H1 (cell line): Measurements from ENCODE around the gene C20orf173. TPM values are rescaled to one million over a fixed set of nuclear protein-coding genes. Genes with fewer than 3 reads are reported as not detected.

ENCODE experiments used
- CTCF ChIA-PET: fragments of 300-600 bp; sonication (Branson Sonifier 250); formaldehyde crosslinking; loops from one replicate; lab custom pipeline; 2021; ENCODE audit not compliant: partially characterized antibody; lab: Charles Lee
- POLR2A ChIA-PET: fragments of 300-600 bp; sonication (Branson Sonifier 250); formaldehyde crosslinking; loops from one replicate; lab custom pipeline; 2021; ENCODE audit warnings: inconsistent platforms; ENCODE audit not compliant: partially characterized antibody; lab: Charles Lee
- DNase-seq, 2 experiments: peaks; one replicate each; pipeline versions ENCODE4 v3.0.0 to v3.0.0-alpha.2; 2010 to 2022; ENCODE audit warnings: low spot score in 2 of 2, low read depth in 1 of 2, mixed read lengths in 1 of 2
- FAIRE-seq: peaks from 2 replicates; lab custom pipeline; 2011; peaks lifted over from hg19 to GRCh38; lab: Jason Lieb, UNC
- H2AFZ ChIP-seq: 2 replicates; pipeline ENCODE4 v1.8.1; 2012; ENCODE audit warnings: low read length, inconsistent platforms
- H2AK5ac ChIP-seq: 2 replicates; pipeline ENCODE4 v1.6.1; 2013; ENCODE audit warnings: low read depth, low read length
- H2BK120ac ChIP-seq: replicated peaks from 2 replicates; pipeline ENCODE3; 2013; ENCODE audit warnings: low read depth, low read length, inconsistent platforms
- H2BK12ac ChIP-seq: 2 replicates; pipeline ENCODE4 v1.6.1; 2013; ENCODE audit warnings: low read depth, low read length
- H2BK15ac ChIP-seq: 2 replicates; pipeline ENCODE4 v1.6.1; 2013; ENCODE audit warnings: low read length
- H2BK20ac ChIP-seq: 2 replicates; pipeline ENCODE4 v1.6.1; 2013; ENCODE audit warnings: low read length
- H2BK5ac ChIP-seq: 2 replicates; pipeline ENCODE4 v1.6.1; 2013; ENCODE audit warnings: low read depth, low read length
- H3K14ac ChIP-seq: 2 replicates; pipeline ENCODE4 v1.6.1; 2013; ENCODE audit warnings: inconsistent platforms; ENCODE audit not compliant: insufficient read length
- H3K18ac ChIP-seq: 2 replicates; pipeline ENCODE4 v1.6.1; 2013; ENCODE audit warnings: low read length; ENCODE audit errors: extremely low read depth
- H3K23ac ChIP-seq: 2 replicates; pipeline ENCODE4 v1.6.1; 2013; ENCODE audit warnings: inconsistent platforms; ENCODE audit not compliant: insufficient read length
- H3K23me2 ChIP-seq: 2 replicates; pipeline ENCODE4 v1.6.1; 2013; ENCODE audit warnings: low read depth, low read length
- H3K27ac ChIP-seq: 2 replicates; pipeline ENCODE4 v1.6.1; 2011; ENCODE audit warnings: low read depth, low read length, inconsistent platforms
- H3K27me3 ChIP-seq, 4 experiments: replicated peaks in 1 of 4; 1 replicate in 1 of 4; 2 replicates in 3 of 4; pipeline versions ENCODE4 v1.6.1 to v1.8.1; 2011 to 2013; ENCODE audit warnings: low read length in 3 of 4, mild to moderate bottlenecking in 3 of 4, inconsistent platforms in 2 of 4, mixed read lengths in 2 of 4, moderate library complexity in 1 of 4; ENCODE audit not compliant: control insufficient read depth in 3 of 4, insufficient read depth in 3 of 4; ENCODE audit errors: extremely low read depth in 1 of 4
- H3K36me3 ChIP-seq, 4 experiments: 2 replicates each; pipeline versions ENCODE4 v1.6.1 to v1.8.1; 2011 to 2013; ENCODE audit warnings: mild to moderate bottlenecking in 4 of 4, low read length in 3 of 4, moderate library complexity in 2 of 4, control low read depth in 1 of 4, inconsistent platforms in 1 of 4; ENCODE audit not compliant: insufficient read depth in 4 of 4, control insufficient read depth in 2 of 4
- H3K4ac ChIP-seq: replicated peaks from 2 replicates; pipeline ENCODE3; 2013; ENCODE audit warnings: low read length, low read depth, mixed read lengths, inconsistent platforms; ENCODE audit not compliant: insufficient read length
- H3K4me1 ChIP-seq, 4 experiments: replicated peaks in 1 of 4; 1 replicate in 1 of 4; 2 replicates in 3 of 4; pipeline versions ENCODE4 v1.6.1 to v1.8.1; 2011 to 2013; ENCODE audit warnings: low read length in 3 of 4, inconsistent platforms in 2 of 4, mixed read lengths in 1 of 4; ENCODE audit not compliant: insufficient read depth in 4 of 4, control insufficient read depth in 3 of 4
- H3K4me2 ChIP-seq, 2 experiments: 2 replicates each; pipeline versions ENCODE4 v1.6.1 to v1.8.1; 2011 to 2013; ENCODE audit warnings: low read depth in 2 of 2, low read length in 2 of 2, control low read depth in 1 of 2, inconsistent platforms in 1 of 2, mild to moderate bottlenecking in 1 of 2; ENCODE audit not compliant: insufficient read depth in 1 of 2
- H3K4me3 ChIP-seq, 4 experiments: fragments of 200-600, 300-600 bp in 1 of 4; sonication (generic), shearing (Covaris generic), sonication (Bioruptor Twin) in 1 of 4; 2 replicates each; pipeline versions ENCODE4 v1.5.1 to v1.8.1; 2011 to 2016; ENCODE audit warnings: low read length in 4 of 4, low read depth in 3 of 4, control low read depth in 2 of 4, inconsistent platforms in 2 of 4, mild to moderate bottlenecking in 2 of 4, mixed read lengths in 1 of 4, moderate library complexity in 1 of 4; ENCODE audit not compliant: insufficient read depth in 2 of 4; ENCODE audit errors: extremely low read depth in 1 of 4
- H3K56ac ChIP-seq: replicated peaks from 2 replicates; pipeline ENCODE3; 2013; ENCODE audit warnings: low read depth, mild to moderate bottlenecking, mixed read lengths, low read length, inconsistent platforms; ENCODE audit not compliant: insufficient read length
- H3K79me1 ChIP-seq: 2 replicates; pipeline ENCODE4 v1.6.1; 2013; ENCODE audit warnings: low read depth, low read length, control low read depth
- H3K79me2 ChIP-seq, 2 experiments: 2 replicates each; pipeline versions ENCODE4 v1.6.1 to v1.8.1; 2012 to 2013; ENCODE audit warnings: low read length in 2 of 2, mild to moderate bottlenecking in 2 of 2, inconsistent platforms in 1 of 2; ENCODE audit not compliant: insufficient read depth in 2 of 2, control insufficient read depth in 1 of 2
- H3K9ac ChIP-seq, 4 experiments: replicated peaks in 1 of 4; 1 replicate in 1 of 4; 2 replicates in 3 of 4; pipeline versions ENCODE4 v1.6.1 to v1.8.1; 2011 to 2013; ENCODE audit warnings: low read depth in 3 of 4, low read length in 3 of 4, control low read depth in 2 of 4, mild to moderate bottlenecking in 2 of 4, moderate library complexity in 2 of 4, inconsistent platforms in 1 of 4; ENCODE audit errors: extremely low read depth in 1 of 4
- H3K9me3 ChIP-seq, 2 experiments: 2 replicates each; pipeline versions ENCODE4 v1.6.1 to v1.8.1; 2012 to 2013; ENCODE audit warnings: mild to moderate bottlenecking in 2 of 2, moderate library complexity in 2 of 2, control low read depth in 1 of 2, inconsistent platforms in 1 of 2, low read depth in 1 of 2, low read length in 1 of 2, mixed read lengths in 1 of 2; ENCODE audit not compliant: insufficient read depth in 2 of 2
- H4K20me1 ChIP-seq, 2 experiments: replicated peaks in 1 of 2; 2 replicates each; pipeline versions ENCODE3 to v1.8.1; 2011 to 2013; ENCODE audit warnings: inconsistent platforms in 2 of 2, low read length in 2 of 2, mild to moderate bottlenecking in 1 of 2; ENCODE audit not compliant: insufficient read depth in 2 of 2, control insufficient read depth in 1 of 2
- H4K5ac ChIP-seq: 2 replicates; pipeline ENCODE4 v1.6.1; 2013; ENCODE audit warnings: low read length, low read depth, mixed read lengths, inconsistent platforms; ENCODE audit not compliant: insufficient read length
- H4K8ac ChIP-seq: 2 replicates; pipeline ENCODE4 v1.8.0; 2013; ENCODE audit warnings: mild to moderate bottlenecking, moderate library complexity, low read length, inconsistent platforms; ENCODE audit not compliant: insufficient read depth; ENCODE audit errors: extremely low read depth
- H4K91ac ChIP-seq: replicated peaks from 2 replicates; pipeline ENCODE3; 2013; ENCODE audit warnings: low read length, mixed read lengths, inconsistent platforms; ENCODE audit not compliant: insufficient read length
- ASH2L ChIP-seq: fragments of 200-600, 300-600 bp; sonication (generic); IDR thresholded peaks from one replicate; pipeline ENCODE4 v1.7.1; 2017; ENCODE audit warnings: low read length
- CBX5 ChIP-seq: fragments of 300-800, 300-1000 bp; sonication (generic); IDR thresholded peaks from 2 replicates; pipeline ENCODE4 v1.7.1; 2016; ENCODE audit warnings: antibody characterized with exemption, low read length, low read depth
- CBX8 ChIP-seq: fragments of 300-800, 300-1000 bp; sonication (generic); IDR thresholded peaks from 2 replicates; pipeline ENCODE4 v1.7.1; 2016; ENCODE audit warnings: low read depth, low read length, borderline replicate concordance
- CTBP2 ChIP-seq: IDR thresholded peaks from 2 replicates; pipeline ENCODE4 v1.7.0; 2011; ENCODE audit warnings: borderline replicate concordance, mild to moderate bottlenecking, moderate library complexity, mixed read lengths, low read length; ENCODE audit not compliant: insufficient read depth, insufficient read length
- CTCF ChIP-seq, 3 experiments: IDR thresholded peaks; 1 replicate in 2 of 3; 2 replicates in 1 of 3; pipeline versions ENCODE4 v1.5.1 to v1.6.1; 2011; ENCODE audit warnings: low read length in 3 of 3, mild to moderate bottlenecking in 3 of 3, inconsistent platforms in 2 of 3, low read depth in 1 of 3, moderate library complexity in 1 of 3; ENCODE audit not compliant: insufficient read depth in 1 of 3; ENCODE audit errors: control extremely low read depth in 1 of 3
- PHF8 ChIP-seq: fragments of 200-600 bp; sonication (generic); conservative IDR thresholded peaks from 2 replicates; pipeline ENCODE4 v1.7.1; 2012; ENCODE audit warnings: low read depth, mild to moderate bottlenecking, inconsistent platforms, low read length, moderate library complexity
- RFX5 ChIP-seq: IDR thresholded peaks from 2 replicates; pipeline ENCODE4 v1.6.1; 2011; ENCODE audit warnings: low read depth, low read length, improper control_type of control experiment, borderline replicate concordance
- SAP30 ChIP-seq: fragments of 300-600 bp; sonication (generic); IDR thresholded peaks from 2 replicates; pipeline ENCODE4 v1.7.1; 2012; ENCODE audit warnings: low read length, moderate library complexity, mild to moderate bottlenecking, inconsistent platforms; ENCODE audit not compliant: insufficient read depth, insufficient replicate concordance
- SUZ12 ChIP-seq: fragments of 200-600 bp; sonication (generic); IDR thresholded peaks from 2 replicates; pipeline ENCODE4 v1.6.1; 2012; ENCODE audit warnings: mild to moderate bottlenecking, inconsistent platforms, low read length, moderate library complexity, mixed read lengths
- TBP ChIP-seq: IDR thresholded peaks from 2 replicates; pipeline ENCODE4 v1.6.1; 2011; ENCODE audit warnings: low read depth, low read length, improper control_type of control experiment
- WGBS, 2 experiments: shearing (Covaris generic) in 1 of 2; methylation state at CpG; one replicate each; pipeline versions ENCODE4 v1.1.6 to v1.1.7; 2013 to 2015; ENCODE audit warnings: low lambda C conversion rate in 2 of 2, mixed read lengths in 2 of 2, inconsistent platforms in 1 of 2, low coverage in 1 of 2, missing lambda C conversion rate in 1 of 2; ENCODE audit not compliant: insufficient replicate concordance in 2 of 2, insufficient coverage in 1 of 2, insufficient read length in 1 of 2; ENCODE audit errors: extremely low coverage in 1 of 2, missing lambda C conversion rate in 1 of 2; 5-methylcytosine and 5-hydroxymethylcytosine counted together
- polyA plus RNA-seq, 7 experiments: library from polyadenylated mRNA; depleted of rRNA in 3 of 7; stranded (reverse) in 5 of 7; unstranded in 2 of 7; fragments of >200 nt in 5 of 7; fragments of 200-250 nt in 2 of 7; gene quantifications; 1 replicate in 5 of 7; 2 replicates in 1 of 7; 4 replicates in 1 of 7; pipeline versions ENCODE4 v1.2.1 to v1.2.3, GENCODE V29; 2011 to 2013; ENCODE audit warnings: missing spikeins in 2 of 7, mixed read lengths in 2 of 7
- total RNA-seq: library from RNA; stranded (reverse); fragmentation: NEBNext Ultra II Directional; extraction: Animal tissue kit (Norgen Biotek cat#: 25700); gene quantifications from 2 replicates; pipeline ENCODE4 v1.2.1, GENCODE V29; 2021

C20orf173 gene
- total and polyA plus RNA-seq, 2 of the 8 experiments (the other 6 are each of a cell fraction or from before 2014, with no cell fraction given): not detected

- POLR2A ChIA-PET: interaction anchor here (0.7 to 1.5 kb wide), 10 partner anchors 9 to 392 kb away, joined by 3 to 9 read pairs (median 3); partner anchors contain the start of genes ERGIC3 and SCAND1
- 91% methylated on average over 8 of the region's 10 CpGs; no CpG with 5 or more reads in 1 of the 2 experiments for WGBS, 2 experiments
- CTCF ChIA-PET: interaction anchor here (0.6 to 5.7 kb wide), 10 partner anchors 9 to 492 kb away, joined by 3 to 30 read pairs (median 3); partner anchors contain the start of gene ERGIC3
- TF ChIP-seq SUZ12: no peak
- TF ChIP-seq PHF8: no peak
- TF ChIP-seq CBX8: no peak
- TF ChIP-seq TBP: no peak
- no peak for TF ChIP-seq CTBP2
- no peak for TF ChIP-seq CBX5
- TF ChIP-seq RFX5: no peak
- no peak for TF ChIP-seq SAP30
- no peak for TF ChIP-seq ASH2L
- TF ChIP-seq CTCF (IDR thresholded peaks at IDR 0.05; ENCODE audit: control extremely low read depth in 1 of 3, insufficient read depth in 1 of 3, low read depth in 1 of 3, low read length in 3 of 3): no peak
These were observed 33.2 kb upstream of the C20orf173 start for GRCh38 chr20:35562541-35563110.

More at GRCh38 chr20:35562541-35563110, 33.2 kb upstream of the C20orf173 start:
- Histone ChIP-seq H3K23ac (no peak overlapping the region), H3K79me1 (0 out of 2 replicates have a peak, but pooled peaks cover 3% of the 10 kb centered on the region), H4K20me1 (peaks cover 0 to 4% of the 10 kb centered on the region in 2 experiments), H3K4ac (no peak overlapping the region), H3K4me2 (no peak overlapping the region), H3K14ac (no peak overlapping the region), H3K9ac (no peak overlapping the region), H3K23me2 (no peaks in the 10 kb centered on the region), H3K36me3 (no peaks in the 10 kb centered on the region; a peak in 2 of 8 replicates), H3K79me2 (no peaks in the 10 kb centered on the region), H2AFZ (no peak overlapping the region), H3K27me3 (no peaks in the 10 kb centered on the region), H4K91ac (no peak overlapping the region), H2AK5ac (no peak overlapping the region), H3K56ac (no peak overlapping the region), H2BK15ac (no peak overlapping the region), H3K4me1 (peaks cover 0 to 4% (median 2%) of the 10 kb centered on the region in 4 experiments; a peak in 4 of 7 replicates), H2BK20ac (no peak overlapping the region), H2BK12ac (no peak overlapping the region), H3K27ac (no peak overlapping the region), H4K8ac (no peak overlapping the region), H3K4me3 (no peak overlapping the region), H3K18ac (no peak overlapping the region), H4K5ac (no peak overlapping the region), H3K9me3 (no peaks in the 10 kb centered on the region), H2BK120ac (no peak overlapping the region), H2BK5ac (no peak overlapping the region)
- no peak for FAIRE-seq
- DNase-seq: no peak
